HepG2 (cell line): Measurements from ENCODE around the gene LAMB2.

Experiments
- EZH2 ChIP-seq: conservative IDR thresholded peaks from 2 replicates; pipeline ENCODE4 v1.6.1; 2012; ENCODE audit warnings: mild to moderate bottlenecking, low read depth, low read length, moderate library complexity
- FOXO1 ChIP-seq: sonication (generic); formaldehyde crosslinking; IDR thresholded peaks from 2 replicates; pipeline ENCODE4 v1.4.0; 2020; ENCODE audit warnings: missing genetic modification reagents
- KAT7 ChIP-seq: IDR thresholded peaks from 2 replicates; pipeline ENCODE4 v1.6.1; 2018; ENCODE audit warnings: borderline replicate concordance, missing compliant biosample characterization
- NPAS2 ChIP-seq: sonication (generic); formaldehyde crosslinking; IDR thresholded peaks from 2 replicates; pipeline ENCODE4 v1.8.0; 2022; ENCODE audit warnings: mild to moderate bottlenecking, missing genetic modification reagents, borderline replicate concordance
- POLR2A ChIP-seq, 2 experiments: IDR thresholded peaks; 2 replicates each; pipeline ENCODE4 v1.6.1; 2011; ENCODE audit warnings: low read depth in 2 of 2, low read length in 2 of 2, mild to moderate bottlenecking in 1 of 2, moderate library complexity in 1 of 2; ENCODE audit not compliant: insufficient read depth in 1 of 2
- ZNF577 ChIP-seq: sonication (generic); formaldehyde crosslinking; IDR thresholded peaks from 2 replicates; pipeline ENCODE4 v1.4.0; 2020; ENCODE audit warnings: mild to moderate bottlenecking, low read depth, missing genetic modification reagents, borderline replicate concordance
- TF ChIP-seq, protein P1 (sequence below): sonication (generic); formaldehyde crosslinking; IDR thresholded peaks from 2 replicates; pipeline ENCODE4 v1.5.0; 2020; ENCODE audit warnings: mild to moderate bottlenecking, missing genetic modification reagents, moderate library complexity

DNA sequence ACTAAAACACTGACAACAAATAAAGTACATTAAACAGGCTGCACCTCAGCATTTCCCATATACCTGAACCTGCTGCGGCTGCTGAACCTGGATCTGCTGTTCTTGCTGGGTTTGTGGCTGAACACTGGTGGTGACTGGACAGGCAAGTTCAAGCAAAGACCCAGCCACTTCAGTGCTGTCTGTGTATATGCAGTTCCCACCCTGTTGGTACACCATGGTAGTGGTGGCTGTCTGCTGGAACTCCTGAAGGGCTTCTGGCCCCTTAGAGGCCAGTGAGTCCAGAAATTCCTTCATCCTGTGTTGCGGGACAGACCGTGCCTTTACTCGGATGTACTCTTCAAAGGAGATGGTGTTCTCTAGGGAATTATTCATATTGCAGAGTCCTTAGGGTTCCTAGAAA, 56.2 kb downstream of the LAMB2 start:
- TF ChIP-seq POLR2A (IDR thresholded peaks at IDR 0.05; ENCODE audit: insufficient read depth in 1 of 2, low read depth in 2 of 2, low read length in 2 of 2) (no peak), KAT7 (CRISPR knock-in tag) (no peak), EZH2 (no peak), ZNF577 (CRISPR knock-in tag) (no peak), FOXO1 (CRISPR knock-in tag) (no peak), NPAS2 (no peak)
- TF ChIP-seq, protein P1, sequence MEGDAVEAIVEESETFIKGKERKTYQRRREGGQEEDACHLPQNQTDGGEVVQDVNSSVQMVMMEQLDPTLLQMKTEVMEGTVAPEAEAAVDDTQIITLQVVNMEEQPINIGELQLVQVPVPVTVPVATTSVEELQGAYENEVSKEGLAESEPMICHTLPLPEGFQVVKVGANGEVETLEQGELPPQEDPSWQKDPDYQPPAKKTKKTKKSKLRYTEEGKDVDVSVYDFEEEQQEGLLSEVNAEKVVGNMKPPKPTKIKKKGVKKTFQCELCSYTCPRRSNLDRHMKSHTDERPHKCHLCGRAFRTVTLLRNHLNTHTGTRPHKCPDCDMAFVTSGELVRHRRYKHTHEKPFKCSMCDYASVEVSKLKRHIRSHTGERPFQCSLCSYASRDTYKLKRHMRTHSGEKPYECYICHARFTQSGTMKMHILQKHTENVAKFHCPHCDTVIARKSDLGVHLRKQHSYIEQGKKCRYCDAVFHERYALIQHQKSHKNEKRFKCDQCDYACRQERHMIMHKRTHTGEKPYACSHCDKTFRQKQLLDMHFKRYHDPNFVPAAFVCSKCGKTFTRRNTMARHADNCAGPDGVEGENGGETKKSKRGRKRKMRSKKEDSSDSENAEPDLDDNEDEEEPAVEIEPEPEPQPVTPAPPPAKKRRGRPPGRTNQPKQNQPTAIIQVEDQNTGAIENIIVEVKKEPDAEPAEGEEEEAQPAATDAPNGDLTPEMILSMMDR (CRISPR knock-in tag), result no peak
